GM13977 (cell line): ENCODE results near the gene ZFPM1.

ENCODE experiments used
- DNase-seq: peaks from one replicate; pipeline ENCODE4 v3.0.0; 2012; ENCODE audit warnings: low spot score
- in situ Hi-C: fragments of 300-500 bp; cut with MboI; formaldehyde crosslinking; loops from one replicate; pipeline ENCODE4 v1.12.0; 2022; ENCODE audit warnings: low sequenced_read_pairs, low pct_unique_long_range_greater_than_20kb, mixed read lengths, inconsistent platforms; ENCODE audit not compliant: unreplicated experiment
- TF ChIP-seq, protein P1 (sequence below): IDR thresholded peaks from 2 replicates; pipeline ENCODE4 v1.5.1; 2012; ENCODE audit warnings: mild to moderate bottlenecking, control low read depth; ENCODE audit not compliant: insufficient read depth; ENCODE audit errors: extremely low read depth, missing control alignments

ZFPM1 gene

DNA sequence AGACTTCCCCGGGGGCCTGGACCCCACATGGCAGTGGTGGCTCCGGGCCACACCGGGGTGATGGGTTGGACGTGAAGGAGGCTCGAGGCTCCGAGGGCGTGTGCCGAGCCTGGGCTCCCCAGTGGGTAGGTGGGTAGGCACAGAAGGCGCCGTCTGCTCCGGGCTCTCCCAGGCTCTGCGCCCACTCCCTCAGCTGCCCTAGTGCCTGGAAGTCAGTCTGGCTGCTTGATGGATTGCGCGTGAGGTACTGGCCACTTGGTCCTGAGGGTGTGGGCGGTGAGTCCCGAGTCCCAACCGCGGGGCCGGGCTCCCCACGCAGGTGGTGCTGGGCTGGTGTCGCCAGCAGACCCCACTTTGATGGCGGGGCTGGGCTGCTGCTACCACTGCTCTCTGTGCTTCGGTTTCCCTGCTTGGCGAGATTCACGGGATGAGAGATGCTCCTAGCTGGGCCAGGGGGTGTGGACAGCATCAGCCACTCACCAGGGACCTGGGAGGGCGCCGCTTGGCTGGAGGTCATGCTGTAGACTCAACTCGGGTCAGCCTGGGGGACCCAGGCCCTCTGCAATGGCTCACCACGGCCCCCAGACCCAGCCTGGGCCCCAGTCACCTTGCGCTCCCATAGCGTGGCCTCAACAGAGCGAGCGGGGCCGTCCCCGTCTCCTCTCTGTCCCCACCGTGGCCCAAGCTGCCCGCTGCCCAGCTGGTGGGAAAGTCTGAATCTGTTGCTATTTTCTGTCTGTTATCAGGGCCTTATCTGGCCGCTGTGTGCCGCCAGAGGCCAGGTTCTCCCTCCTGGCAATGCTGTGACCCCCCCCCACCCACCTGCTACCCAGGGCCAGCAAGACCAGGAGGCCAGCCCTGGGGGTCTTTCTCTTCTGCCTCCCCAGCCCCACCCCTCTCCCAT is 26.1 kb downstream of the ZFPM1 start:
- in situ Hi-C loops: no loop called here
- peak; percentile 70 for DNase-seq
- TF ChIP-seq, protein P1, sequence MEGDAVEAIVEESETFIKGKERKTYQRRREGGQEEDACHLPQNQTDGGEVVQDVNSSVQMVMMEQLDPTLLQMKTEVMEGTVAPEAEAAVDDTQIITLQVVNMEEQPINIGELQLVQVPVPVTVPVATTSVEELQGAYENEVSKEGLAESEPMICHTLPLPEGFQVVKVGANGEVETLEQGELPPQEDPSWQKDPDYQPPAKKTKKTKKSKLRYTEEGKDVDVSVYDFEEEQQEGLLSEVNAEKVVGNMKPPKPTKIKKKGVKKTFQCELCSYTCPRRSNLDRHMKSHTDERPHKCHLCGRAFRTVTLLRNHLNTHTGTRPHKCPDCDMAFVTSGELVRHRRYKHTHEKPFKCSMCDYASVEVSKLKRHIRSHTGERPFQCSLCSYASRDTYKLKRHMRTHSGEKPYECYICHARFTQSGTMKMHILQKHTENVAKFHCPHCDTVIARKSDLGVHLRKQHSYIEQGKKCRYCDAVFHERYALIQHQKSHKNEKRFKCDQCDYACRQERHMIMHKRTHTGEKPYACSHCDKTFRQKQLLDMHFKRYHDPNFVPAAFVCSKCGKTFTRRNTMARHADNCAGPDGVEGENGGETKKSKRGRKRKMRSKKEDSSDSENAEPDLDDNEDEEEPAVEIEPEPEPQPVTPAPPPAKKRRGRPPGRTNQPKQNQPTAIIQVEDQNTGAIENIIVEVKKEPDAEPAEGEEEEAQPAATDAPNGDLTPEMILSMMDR: no peak

GRCh38 chr16:88479793-88480760 is 27.0 kb downstream of the ZFPM1 start:
- TF ChIP-seq, protein P1: no peak
- in situ Hi-C loops: no loop called here
- DNase-seq: peak; percentile 79

DNA sequence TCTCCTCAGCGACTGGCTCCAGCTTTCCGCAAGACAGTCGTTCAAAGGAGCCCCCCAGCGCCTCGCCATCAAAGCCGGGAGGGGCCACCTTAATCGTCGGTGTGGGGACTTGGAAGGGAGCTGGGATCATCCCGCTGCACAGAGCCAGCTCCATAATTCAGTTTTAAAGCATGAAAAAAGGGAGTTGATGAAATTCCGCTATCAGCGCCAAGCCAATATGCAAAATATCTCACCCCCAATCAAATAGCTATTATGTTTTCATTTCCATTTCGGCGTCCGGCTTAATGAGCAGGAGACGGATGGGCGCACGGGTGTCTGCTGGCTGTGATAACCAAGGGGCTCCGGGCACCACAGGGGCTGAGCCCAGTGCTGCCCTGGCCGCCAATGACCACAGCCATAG is 27.7 kb downstream of the ZFPM1 start:
- in situ Hi-C loops: no loop called here
- TF ChIP-seq, protein P1: no peak
- no peak for DNase-seq

DNA sequence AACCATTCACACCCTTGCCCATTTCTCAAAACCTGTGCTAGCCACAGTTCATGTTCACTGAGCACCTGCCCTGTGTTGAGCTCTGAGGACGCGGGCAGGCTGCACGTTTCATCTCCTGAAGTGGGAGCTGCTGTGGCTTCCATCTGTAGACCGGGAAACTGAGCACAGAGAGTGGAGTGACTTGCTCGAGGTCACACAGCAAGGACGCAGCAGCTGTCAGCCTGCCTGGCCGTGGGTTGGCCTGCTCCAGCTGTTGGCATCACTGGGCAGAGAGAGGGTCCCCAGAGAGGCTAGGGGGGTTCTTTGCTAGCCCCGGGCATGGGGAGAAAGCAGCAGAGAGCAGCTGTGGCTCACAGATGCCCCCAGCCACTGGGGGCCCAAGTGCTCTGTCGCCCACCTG is 28.8 kb downstream of the ZFPM1 start:
- TF ChIP-seq, protein P1: no peak
- no peak for DNase-seq
- in situ Hi-C loops: no loop called here

DNA sequence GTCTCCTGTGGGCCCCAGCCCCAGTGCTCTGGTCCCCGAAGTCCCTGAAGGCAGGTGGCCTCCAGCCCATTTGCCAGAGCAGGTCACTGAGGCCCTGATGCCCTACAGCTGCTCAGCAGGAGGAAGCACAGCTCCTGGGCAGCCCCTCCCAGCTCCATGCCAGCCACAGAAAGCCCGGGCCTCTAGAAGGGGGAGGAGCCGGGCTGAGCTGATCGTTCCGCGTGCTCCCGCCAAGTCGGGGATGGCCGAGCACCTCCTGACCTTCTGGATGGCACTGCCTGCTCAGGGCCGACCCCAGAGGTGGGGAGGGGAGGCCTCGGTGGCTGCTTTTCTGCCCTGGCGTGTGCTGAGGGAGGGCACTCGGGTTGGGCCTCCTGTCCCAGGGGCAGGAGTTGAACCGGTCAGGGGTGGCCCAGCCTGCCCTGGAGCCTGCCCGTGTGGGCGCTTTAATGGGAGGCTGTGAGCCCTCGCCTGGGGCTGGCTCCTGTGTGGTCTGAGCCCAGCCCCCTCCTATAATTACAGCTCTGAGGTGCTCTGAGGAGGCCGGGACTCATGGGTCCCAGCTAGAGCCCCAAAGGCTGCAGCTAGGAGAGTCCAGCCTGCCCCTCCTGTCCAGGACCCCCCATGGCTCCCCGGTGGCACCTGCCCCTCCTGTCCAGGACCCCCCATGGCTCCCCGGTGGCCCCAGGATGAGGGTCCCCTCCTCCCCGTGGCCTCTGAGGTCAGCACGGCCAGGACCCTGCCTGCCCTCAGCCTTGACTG is 29.7 kb downstream of the ZFPM1 start:
- in situ Hi-C loops: no loop called here
- no peak for DNase-seq
- TF ChIP-seq, protein P1: no peak

GRCh38 chr16:88483392-88483641 is 30.2 kb downstream of the ZFPM1 start:
- in situ Hi-C loops: no loop called here
- no peak for DNase-seq
- TF ChIP-seq, protein P1: no peak
